NCI-H187 (cell line): ENCODE results near the gene GLDC.

Experiments used
- DNase-seq, 2 experiments: peaks; one replicate each; lab custom pipeline; 2025; lab: John Stamatoyannopoulos, UW

The GLDC gene

GRCh38 chr9:6501526-6502210 lies 143.9 kb downstream of the GLDC start:
- DNase-seq = no peak

DNA sequence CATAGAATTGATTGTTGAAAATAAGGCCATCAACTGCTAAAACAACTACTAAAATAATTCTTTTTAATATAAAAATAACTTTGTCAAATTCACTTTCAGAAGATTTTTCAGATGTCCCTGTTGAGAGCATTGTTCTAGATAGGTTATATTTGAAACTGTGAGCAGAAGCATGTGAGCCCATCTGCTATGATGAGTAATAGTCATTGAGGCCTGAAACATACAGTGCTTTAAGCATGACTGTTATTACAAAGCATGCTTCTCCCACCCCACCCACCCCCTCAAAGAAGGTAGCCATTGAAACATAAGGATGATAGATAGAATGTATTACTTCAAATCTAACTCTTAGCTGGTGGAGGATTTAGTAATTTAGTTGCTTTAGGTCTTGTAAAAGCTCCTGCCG lies 146.5 kb downstream of the GLDC start:
- DNase-seq = no peak

- DNase-seq = no peak
These were observed 150.1 kb downstream of the GLDC start for GRCh38 chr9:6495466-6495865.

- no peak for DNase-seq
These were observed 154.7 kb downstream of the GLDC start for GRCh38 chr9:6490863-6491262.

- no peak for DNase-seq
These were observed 156.4 kb downstream of the GLDC start for GRCh38 chr9:6489099-6489498.

GRCh38 chr9:6488395-6488794 lies 157.1 kb downstream of the GLDC start:
- DNase-seq = no peak

DNA sequence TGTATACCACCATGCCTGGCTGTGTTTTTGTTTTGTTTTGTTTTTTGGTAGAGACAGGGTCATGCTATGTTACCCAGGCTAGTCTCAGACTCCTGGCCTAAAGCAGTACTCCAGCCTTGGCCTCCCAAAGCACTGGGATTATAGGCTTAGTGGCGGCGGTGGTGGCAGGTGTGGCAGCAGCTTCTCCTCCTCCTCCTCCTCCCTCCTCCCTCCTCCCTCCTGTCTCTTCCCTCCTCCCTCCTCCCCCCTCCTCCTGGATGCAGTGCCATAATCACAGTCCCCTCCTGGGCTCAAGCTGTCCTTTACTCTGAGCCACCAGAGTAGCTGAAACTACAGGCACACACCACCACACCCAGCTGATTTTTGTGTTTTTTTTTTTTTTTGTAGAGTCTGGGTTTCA lies 161.3 kb downstream of the GLDC start:
- no peak for DNase-seq
